Stimulated activated naive CD8-positive, alpha-beta T cell treated with anti-CD3 and anti-CD28 coated beads, Interleukin-15, Interleukin-2, amounts not matched to agents 100 ng/mL and 50 ng/mL, for 24 hours (primary cell): ENCODE data around the gene MAD1L1.

Source experiments
- H3K27ac Mint-ChIP-seq: one replicate; pipeline ENCODE4 v1.8.0; 2021; ENCODE audit warnings: mild to moderate bottlenecking, mixed read lengths
- H3K27me3 Mint-ChIP-seq: one replicate; pipeline ENCODE4 v1.8.0; 2021; ENCODE audit warnings: mixed read lengths
- H3K36me3 Mint-ChIP-seq: one replicate; pipeline ENCODE4 v1.8.0; 2021; ENCODE audit warnings: low read depth, mixed read lengths
- H3K4me1 Mint-ChIP-seq: one replicate; pipeline ENCODE4 v1.8.0; 2021; ENCODE audit warnings: low read depth, mixed read lengths
- H3K4me3 Mint-ChIP-seq: one replicate; pipeline ENCODE4 v1.8.0; 2021; ENCODE audit warnings: mild to moderate bottlenecking, mixed read lengths
- H3K9me3 Mint-ChIP-seq: one replicate; pipeline ENCODE4 v1.8.0; 2021; ENCODE audit warnings: mixed read lengths

The MAD1L1 gene

GRCh38 chr7:1850111-1850975 lies 382.4 kb downstream of the MAD1L1 start:
- H3K27me3 Mint-ChIP-seq, result no peaks in the 10 kb centered on the region
- no peak overlapping the region for H3K4me3 Mint-ChIP-seq
- H3K36me3 Mint-ChIP-seq, result peaks cover 4% of the 10 kb centered on the region
- H3K4me1 Mint-ChIP-seq, result peaks cover 11% of the 10 kb centered on the region
- H3K27ac Mint-ChIP-seq, result no peak overlapping the region
- H3K9me3 Mint-ChIP-seq, result no peaks in the 10 kb centered on the region

GRCh38 chr7:1849351-1850041 lies 383.2 kb downstream of the MAD1L1 start:
- no peak overlapping the region for H3K27ac Mint-ChIP-seq
- peaks cover 8% of the 10 kb centered on the region for H3K36me3 Mint-ChIP-seq
- H3K9me3 Mint-ChIP-seq, result no peaks in the 10 kb centered on the region
- H3K4me1 Mint-ChIP-seq, result peaks cover 2% of the 10 kb centered on the region
- no peak overlapping the region for H3K4me3 Mint-ChIP-seq
- H3K27me3 Mint-ChIP-seq, result no peaks in the 10 kb centered on the region

- no peak overlapping the region for H3K27ac Mint-ChIP-seq
- no peaks in the 10 kb centered on the region for H3K27me3 Mint-ChIP-seq
- no peaks in the 10 kb centered on the region for H3K4me1 Mint-ChIP-seq
- H3K36me3 Mint-ChIP-seq, result peaks cover 8% of the 10 kb centered on the region
- H3K4me3 Mint-ChIP-seq, result no peak overlapping the region
- no peaks in the 10 kb centered on the region for H3K9me3 Mint-ChIP-seq
Observed at GRCh38 chr7:1848911-1849311, 383.8 kb downstream of the MAD1L1 start.

- H3K9me3 Mint-ChIP-seq, result no peaks in the 10 kb centered on the region
- H3K4me1 Mint-ChIP-seq, result no peaks in the 10 kb centered on the region
- no peak overlapping the region for H3K4me3 Mint-ChIP-seq
- peaks cover 8% of the 10 kb centered on the region for H3K36me3 Mint-ChIP-seq
- H3K27me3 Mint-ChIP-seq, result no peaks in the 10 kb centered on the region
- H3K27ac Mint-ChIP-seq, result no peak overlapping the region
Observed at GRCh38 chr7:1848013-1848640, 384.6 kb downstream of the MAD1L1 start.

DNA sequence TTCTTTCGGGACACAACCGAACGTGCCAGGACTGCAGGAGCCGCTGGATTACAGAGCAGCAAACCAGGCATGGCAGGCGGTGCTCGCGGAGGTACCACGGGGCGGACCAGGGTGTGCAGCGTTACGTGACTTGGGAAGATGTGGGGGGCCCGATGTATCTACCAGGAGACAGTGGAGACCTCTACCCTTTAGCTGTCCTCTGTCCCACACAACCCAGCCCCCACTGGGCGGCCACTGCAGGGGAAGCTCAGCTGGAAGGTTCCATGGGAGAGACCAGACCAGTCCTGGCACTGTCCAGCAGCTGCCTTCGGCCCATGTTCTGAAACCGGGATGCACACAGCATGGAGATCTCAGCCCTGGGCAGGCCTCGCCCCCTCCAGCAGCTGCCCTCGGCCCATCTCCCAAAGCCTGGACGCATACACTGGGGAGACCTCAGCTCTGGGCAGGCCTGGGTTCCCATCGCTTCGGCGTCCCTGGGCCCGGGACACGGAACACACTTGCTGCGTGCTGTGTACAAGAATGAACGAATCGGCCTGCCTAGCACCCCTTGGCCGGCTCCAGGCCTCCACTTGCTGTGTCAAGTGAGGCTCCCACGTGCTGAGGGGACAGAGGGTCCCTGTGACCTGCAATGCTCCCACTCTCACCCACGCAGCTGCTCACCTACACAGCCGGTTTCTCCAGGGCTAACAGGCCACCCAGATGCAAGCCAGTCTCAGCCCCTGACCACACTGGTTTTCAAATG lies 385.3 kb downstream of the MAD1L1 start:
- Mint-ChIP-seq H3K4me3 (no peak overlapping the region), H3K36me3 (peaks cover 8% of the 10 kb centered on the region), H3K4me1 (no peaks in the 10 kb centered on the region), H3K27ac (no peak overlapping the region), H3K27me3 (no peaks in the 10 kb centered on the region), H3K9me3 (no peaks in the 10 kb centered on the region)

GRCh38 chr7:1846331-1847065 lies 386.2 kb downstream of the MAD1L1 start:
- Mint-ChIP-seq H3K9me3 (no peaks in the 10 kb centered on the region), H3K4me1 (no peaks in the 10 kb centered on the region), H3K27ac (no peak overlapping the region), H3K36me3 (peaks cover 8% of the 10 kb centered on the region), H3K4me3 (no peak overlapping the region), H3K27me3 (no peaks in the 10 kb centered on the region)

- Mint-ChIP-seq H3K27me3 (no peaks in the 10 kb centered on the region), H3K4me1 (no peaks in the 10 kb centered on the region), H3K36me3 (peaks cover 8% of the 10 kb centered on the region), H3K4me3 (no peak overlapping the region), H3K9me3 (no peaks in the 10 kb centered on the region), H3K27ac (no peak overlapping the region)
Observed at GRCh38 chr7:1845536-1846311, 387.0 kb downstream of the MAD1L1 start.

DNA sequence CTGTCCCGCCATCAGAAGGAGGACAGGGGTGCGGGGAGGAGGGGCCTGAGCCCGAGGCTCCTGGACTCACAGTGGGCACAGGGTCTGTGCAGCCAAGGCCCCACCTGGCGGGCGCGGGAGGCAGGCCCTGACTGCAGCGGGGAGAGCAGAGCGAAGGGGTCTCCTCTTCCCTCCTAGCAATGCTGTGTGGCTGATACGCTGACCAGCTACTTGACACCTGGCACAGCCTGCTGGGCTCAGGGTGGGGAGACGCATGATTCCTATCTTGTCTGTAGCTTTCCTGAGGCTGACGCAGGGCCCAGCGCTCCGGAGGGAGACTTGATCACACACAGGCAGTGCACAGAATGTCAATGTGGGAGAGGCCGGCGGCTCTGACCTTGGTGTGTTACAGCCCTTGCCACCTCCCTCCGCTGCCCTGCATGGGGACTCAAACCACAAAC lies 387.8 kb downstream of the MAD1L1 start:
- no peak overlapping the region for H3K27ac Mint-ChIP-seq
- H3K27me3 Mint-ChIP-seq, result no peaks in the 10 kb centered on the region
- no peaks in the 10 kb centered on the region for H3K4me1 Mint-ChIP-seq
- H3K4me3 Mint-ChIP-seq, result no peak overlapping the region
- no peaks in the 10 kb centered on the region for H3K9me3 Mint-ChIP-seq
- peaks cover 8% of the 10 kb centered on the region for H3K36me3 Mint-ChIP-seq

DNA sequence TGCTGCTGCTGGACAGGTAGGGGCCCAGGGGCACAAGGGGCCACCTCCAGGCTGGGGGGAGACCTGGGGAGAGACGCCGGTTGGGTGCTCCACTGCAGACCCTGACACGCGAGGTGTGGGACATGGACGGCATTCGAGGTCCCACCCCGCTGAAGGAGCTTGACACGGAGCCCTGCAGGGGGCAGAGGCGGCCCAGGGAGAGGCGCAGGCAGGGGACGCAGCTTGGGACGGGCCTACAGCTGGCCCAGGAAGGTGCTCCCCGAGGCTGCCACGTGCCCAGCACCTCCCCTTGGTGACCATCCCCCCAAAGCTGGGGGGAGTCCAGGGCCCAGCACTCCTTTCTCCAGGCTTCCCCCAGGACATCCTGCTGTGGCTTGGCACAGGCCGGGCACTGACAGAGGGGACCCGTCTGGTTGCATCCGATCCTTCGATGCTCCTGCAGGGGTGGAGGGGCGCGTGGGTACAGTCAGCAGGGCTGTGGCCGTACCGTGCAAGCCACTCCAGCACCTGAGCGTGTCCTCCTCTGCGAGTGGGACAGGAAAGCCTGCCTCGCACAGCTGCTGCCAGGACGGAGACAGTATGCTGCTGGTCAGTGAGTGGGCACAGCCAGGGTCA lies 388.3 kb downstream of the MAD1L1 start:
- no peak overlapping the region for H3K4me3 Mint-ChIP-seq
- H3K27ac Mint-ChIP-seq, result no peak overlapping the region
- peaks cover 8% of the 10 kb centered on the region for H3K36me3 Mint-ChIP-seq
- no peaks in the 10 kb centered on the region for H3K4me1 Mint-ChIP-seq
- no peaks in the 10 kb centered on the region for H3K9me3 Mint-ChIP-seq
- H3K27me3 Mint-ChIP-seq, result no peaks in the 10 kb centered on the region

- no peak overlapping the region for H3K27ac Mint-ChIP-seq
- peaks cover 8% of the 10 kb centered on the region for H3K36me3 Mint-ChIP-seq
- H3K4me3 Mint-ChIP-seq, result no peak overlapping the region
- no peaks in the 10 kb centered on the region for H3K4me1 Mint-ChIP-seq
- no peaks in the 10 kb centered on the region for H3K9me3 Mint-ChIP-seq
- H3K27me3 Mint-ChIP-seq, result no peaks in the 10 kb centered on the region
Observed at GRCh38 chr7:1843921-1844335, 388.8 kb downstream of the MAD1L1 start.

DNA sequence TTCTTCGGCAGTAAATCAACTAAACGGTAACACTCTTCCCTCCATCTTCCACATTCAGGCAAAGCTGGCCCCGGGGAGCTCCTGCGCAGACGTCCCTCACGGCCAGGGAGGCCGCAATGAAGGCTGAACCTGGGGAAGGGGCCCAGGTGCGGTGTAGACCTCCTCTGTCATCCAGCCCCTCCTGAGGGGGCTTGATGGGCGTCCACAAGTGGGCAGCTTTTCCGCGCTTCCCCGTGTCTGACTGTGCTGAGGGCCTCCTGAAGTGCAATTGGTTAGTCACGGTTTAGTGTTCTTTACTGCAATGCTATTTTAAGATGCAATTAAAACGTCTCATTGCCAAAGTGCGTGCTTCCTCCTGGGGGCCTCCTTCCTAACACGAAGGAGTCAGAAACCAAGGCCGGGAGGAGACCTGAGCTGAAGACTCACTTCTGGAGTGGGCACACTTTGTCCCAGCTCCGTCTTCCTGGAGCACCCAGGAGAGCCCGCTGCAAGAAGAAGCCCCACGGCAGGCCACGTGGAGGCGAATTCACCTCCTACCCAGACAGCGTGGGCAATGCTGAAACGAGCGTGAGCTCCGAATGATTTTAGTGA lies 389.4 kb downstream of the MAD1L1 start:
- H3K27ac Mint-ChIP-seq, result no peak overlapping the region
- peaks cover 8% of the 10 kb centered on the region for H3K36me3 Mint-ChIP-seq
- no peaks in the 10 kb centered on the region for H3K4me1 Mint-ChIP-seq
- H3K27me3 Mint-ChIP-seq, result no peaks in the 10 kb centered on the region
- no peak overlapping the region for H3K4me3 Mint-ChIP-seq
- H3K9me3 Mint-ChIP-seq, result no peaks in the 10 kb centered on the region

DNA sequence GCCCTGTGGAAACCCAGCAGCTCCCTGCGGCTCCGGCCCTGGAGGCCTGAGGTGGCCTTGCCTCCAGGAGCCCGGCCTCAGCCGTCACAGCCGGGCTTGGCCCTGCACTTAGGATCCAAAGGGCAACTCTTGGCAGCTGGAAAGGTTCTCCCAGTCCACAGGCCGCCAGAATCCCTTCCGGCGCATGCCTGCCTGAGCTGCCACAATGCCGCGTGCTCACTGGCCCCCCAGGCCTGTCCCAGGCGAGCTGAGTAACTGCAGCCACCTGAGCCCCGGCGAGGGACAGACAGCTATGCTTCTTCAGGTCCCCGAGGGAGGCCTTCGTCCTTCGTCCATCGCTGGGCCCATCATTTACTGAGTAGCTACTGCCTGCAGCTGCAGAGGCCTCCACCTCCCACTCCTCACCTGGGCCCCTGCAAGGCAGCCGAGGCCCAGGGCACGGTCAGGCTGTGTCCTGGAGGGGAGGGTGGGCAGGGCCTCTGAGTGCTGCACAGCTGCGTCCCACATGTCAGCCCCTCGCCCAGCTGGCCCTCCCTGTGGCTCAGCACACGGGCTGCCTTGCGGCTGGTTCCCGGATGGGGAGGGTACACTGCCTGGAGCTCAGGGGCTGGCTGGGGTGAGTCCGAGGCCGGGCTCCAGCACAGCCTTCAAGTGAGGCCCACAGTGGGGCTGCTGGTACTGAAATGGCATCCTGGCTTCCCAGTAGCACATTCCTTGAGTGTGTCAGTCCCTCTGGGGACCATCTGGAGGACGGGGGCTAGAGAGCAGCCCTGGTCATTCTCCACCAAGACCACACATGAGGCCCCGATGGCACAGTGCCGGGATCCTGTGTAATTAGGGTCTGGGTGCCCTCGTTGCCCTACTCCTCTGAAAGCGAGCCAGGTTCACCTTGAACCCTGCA lies 390.2 kb downstream of the MAD1L1 start:
- H3K4me1 Mint-ChIP-seq, result no peaks in the 10 kb centered on the region
- no peaks in the 10 kb centered on the region for H3K9me3 Mint-ChIP-seq
- no peak overlapping the region for H3K4me3 Mint-ChIP-seq
- no peaks in the 10 kb centered on the region for H3K27me3 Mint-ChIP-seq
- no peak overlapping the region for H3K27ac Mint-ChIP-seq
- H3K36me3 Mint-ChIP-seq, result peaks cover 9% of the 10 kb centered on the region
